ENCODE results near the gene CDK5RAP2.
"Not testable (repeated sequence)": the region's sequence is repeated elsewhere in the genome, so short reads cannot be mapped to it uniquely, and the experiment has no call there.

Gene CDK5RAP2

DNA sequence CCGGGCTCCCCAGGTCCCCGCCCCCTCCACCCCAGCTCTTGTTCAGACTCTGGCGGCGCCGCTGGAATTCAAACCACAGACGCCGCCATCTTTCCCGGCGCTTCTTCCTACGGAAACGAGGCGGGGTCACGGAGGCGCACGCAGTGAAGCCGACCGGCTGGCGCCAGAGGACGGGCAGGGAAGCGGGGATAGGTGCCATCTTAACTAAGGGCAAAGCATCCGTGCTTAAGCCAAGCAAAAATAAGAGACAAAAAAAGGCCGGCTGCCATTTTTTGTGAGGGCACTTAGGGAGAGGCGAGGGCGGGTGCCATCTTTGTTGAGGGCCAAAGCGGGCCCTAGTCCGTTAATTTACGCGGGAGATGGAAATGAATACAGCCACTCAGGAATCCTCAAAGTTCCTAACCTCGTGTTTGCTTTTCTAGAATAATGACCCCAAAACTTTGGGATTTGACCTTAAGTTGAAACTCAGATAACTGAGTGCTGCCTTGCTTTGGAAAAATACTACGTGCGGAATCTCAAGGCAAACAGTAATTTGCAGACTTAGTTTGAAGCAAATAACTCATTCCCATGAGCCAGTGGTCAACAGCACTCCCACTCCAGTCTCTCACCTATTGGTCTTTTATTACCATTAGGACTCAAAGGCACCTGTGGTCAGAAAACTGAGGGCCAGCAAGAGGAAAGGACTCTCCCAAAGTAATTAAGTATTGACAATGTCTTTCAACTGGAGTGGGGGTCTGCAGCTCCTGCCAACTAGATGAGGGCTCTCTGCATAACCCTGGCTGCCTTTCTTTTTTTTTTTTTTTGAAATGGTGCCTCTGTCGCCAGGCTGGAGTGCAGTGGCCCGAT lies at the start of gene CDK5RAP2:
TSS of gene CDK5RAP2 (minus strand) at position 117 of the 846 bp plus-strand sequence. CDS start 189 bp downstream, outside the sequence.
- DNase-seq (ENCODE audit: low spot score) = peak; percentile 95

DNA sequence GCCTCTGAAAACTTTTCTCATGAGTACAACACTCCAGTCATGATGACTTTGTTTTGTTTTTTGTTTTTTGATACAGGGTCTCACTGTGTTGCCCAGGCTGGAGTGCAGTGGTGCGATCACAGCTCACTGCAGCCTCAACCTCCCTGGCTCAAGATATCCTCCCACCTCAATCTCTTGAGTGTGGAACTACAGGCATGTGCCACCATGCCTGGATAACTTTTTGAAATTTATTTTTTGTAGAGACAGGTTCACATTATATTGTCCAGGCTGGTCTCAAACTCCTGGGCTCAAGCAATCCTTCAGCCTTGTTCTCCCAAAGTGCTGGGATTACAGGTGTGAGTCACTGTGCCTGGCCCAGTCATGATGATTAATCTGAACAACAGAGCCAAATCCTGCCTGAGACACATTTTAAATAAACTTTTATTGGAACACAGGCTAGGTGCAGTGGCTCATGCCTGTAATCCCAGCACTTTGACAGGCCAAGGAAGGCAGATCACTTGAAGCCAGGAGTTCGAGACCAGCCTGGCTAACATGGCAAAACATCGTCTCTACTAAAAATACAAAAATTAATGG lies 49.0 kb upstream of the CDK5RAP2 start:
- DNase-seq (ENCODE audit: low spot score) = not testable (repeated sequence)

- no peak for DNase-seq (ENCODE audit: low spot score)
Observed at GRCh38 chr9:120628207-120628924, 48.4 kb upstream of the CDK5RAP2 start.

GRCh38 chr9:120627073-120627472 lies 47.1 kb upstream of the CDK5RAP2 start:
- no peak for DNase-seq (ENCODE audit: low spot score)

- DNase-seq (ENCODE audit: low spot score) = no peak
Observed at GRCh38 chr9:120626512-120626911, 46.5 kb upstream of the CDK5RAP2 start.

DNA sequence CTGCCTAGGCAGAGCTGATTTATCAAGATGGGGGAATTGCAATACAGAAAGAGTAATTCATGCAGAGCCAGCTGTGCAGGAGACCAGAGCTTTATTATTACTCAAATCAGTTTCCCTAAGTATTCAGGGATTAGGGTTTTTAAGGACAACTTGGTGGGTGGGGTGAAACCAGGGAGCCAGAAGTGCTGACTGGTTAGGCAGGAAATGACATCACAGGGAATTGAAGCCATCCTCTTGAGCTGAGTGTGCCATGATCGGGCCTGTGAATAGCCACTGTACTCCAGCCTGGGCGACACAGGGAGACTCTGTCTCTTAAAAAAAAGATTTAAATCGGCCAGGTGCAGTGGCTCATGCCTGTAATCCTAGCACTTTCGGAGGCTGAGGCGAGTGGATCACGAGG lies 45.3 kb upstream of the CDK5RAP2 start:
- no peak for DNase-seq (ENCODE audit: low spot score)

DNA sequence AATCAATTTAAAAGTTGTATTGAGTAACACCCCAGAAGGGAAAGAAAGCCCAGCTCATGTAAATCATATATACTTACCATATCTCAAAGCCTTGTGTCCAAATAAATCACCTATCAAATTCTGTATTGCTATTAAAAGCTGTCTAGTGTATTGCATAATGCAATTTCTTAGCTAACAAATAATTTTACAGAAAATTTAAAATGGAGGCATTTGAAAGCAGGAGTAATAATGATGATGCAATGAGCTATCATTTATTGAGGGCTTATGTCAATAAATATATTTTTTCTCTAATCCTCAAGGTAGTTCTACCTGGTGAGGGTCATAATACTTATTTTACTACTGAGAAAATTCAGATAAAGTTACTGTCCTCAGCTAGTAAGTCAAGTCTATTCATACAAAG lies 42.8 kb upstream of the CDK5RAP2 start:
- no peak for DNase-seq (ENCODE audit: low spot score)

DNA sequence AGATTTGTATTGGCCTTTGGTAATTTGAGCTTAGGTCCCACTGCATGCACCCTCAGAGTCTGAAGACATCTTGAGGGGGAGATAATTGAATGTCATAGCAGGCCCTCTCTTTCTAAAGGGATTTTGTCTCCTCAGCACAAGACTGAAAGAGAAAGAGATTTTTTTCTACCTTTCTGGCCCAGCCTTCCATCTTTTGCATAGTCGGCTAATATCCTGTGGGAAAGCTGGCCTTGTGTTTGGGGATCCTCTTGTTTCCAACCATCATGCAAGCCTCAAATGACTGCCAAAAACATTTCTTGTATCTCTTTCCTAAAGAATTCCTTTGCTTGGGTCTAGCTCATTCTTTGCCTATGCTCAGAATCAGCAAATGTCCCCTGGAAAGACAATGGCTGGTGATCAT lies 42.0 kb upstream of the CDK5RAP2 start:
- no peak for DNase-seq (ENCODE audit: low spot score)

GRCh38 chr9:120619751-120620655 lies 40.0 kb upstream of the CDK5RAP2 start:
- DNase-seq (ENCODE audit: low spot score) = peak; percentile 67

DNA sequence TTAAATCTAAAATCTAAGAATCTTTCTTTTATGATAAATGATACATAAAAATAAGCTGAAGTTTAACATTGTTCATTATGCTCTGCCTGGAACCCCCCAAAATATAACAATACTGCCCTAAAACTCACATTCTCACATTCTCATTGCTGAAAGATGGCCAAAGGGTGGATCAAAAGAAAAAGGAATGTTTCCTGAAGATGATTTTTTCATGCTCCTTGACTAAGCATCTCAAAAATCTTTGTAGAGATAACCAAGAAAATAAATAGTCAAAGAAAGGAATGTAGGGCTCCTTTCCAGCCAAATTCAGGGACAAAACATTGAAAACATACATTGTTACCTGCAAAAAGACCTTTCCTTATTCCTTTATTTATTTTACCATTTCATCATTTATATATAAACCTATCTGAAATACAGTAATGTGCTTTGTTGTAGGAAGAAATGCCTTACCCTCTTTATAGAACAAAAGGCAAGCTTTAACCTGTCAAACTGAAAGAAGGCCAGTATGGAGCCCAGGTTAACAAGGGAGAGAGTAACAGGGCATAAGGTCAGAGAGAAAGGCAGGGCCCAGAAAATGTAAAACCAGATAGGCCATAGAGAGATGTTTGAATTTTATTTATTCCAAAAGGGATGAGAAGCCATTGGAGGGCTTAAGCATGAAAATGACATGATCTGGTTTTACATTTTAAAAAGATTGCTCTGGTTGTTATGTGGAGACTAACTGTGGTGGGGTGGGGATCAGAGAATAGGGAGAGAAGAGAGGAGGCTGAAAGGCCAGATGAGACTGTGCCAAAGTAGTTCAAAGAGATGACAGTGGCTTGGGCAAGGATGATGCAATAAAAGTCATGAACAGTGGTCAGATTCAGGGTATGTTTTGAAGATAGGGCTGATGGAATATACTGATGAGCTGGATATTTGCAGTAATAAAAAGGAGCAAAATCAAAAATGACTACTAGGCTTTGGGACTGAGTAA lies 37.3 kb upstream of the CDK5RAP2 start:
- no peak for DNase-seq (ENCODE audit: low spot score)

GRCh38 chr9:120612218-120612617 lies 32.3 kb upstream of the CDK5RAP2 start:
- no peak for DNase-seq (ENCODE audit: low spot score)

- no peak for DNase-seq (ENCODE audit: low spot score)
Observed at GRCh38 chr9:120611690-120612068, 31.7 kb upstream of the CDK5RAP2 start.

DNA sequence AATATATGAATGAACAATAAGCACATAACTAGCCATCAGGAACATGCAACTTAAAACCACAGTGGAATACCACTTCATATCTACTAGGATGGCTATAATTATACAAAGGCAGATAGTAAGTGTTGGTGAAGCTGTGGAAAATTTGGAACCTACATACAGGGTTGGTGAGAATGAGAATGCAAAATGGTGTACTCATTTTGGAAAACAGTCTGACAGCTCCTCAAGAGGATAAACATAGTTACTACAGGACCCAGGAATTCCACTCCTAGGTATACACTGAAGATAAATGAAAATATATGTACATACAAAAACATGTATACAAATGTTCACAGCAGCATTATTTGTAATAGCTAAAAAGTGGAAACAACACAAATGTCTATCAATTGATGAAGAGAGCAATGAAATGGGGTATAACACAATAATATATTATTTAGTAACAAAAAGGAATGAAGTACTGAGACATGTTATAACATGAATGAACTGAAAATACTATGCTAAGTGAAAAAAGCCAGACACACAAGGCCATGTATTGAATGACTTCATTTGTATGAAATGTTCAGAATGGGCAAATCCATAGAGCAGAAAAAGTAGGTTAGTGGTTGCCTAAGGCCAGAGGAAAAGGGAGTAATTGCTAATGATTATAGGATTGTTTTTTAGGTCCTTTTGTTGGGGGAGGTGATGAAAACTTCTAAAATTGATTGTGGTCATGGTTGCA lies 31.2 kb upstream of the CDK5RAP2 start:
- DNase-seq (ENCODE audit: low spot score) = no peak

DNA sequence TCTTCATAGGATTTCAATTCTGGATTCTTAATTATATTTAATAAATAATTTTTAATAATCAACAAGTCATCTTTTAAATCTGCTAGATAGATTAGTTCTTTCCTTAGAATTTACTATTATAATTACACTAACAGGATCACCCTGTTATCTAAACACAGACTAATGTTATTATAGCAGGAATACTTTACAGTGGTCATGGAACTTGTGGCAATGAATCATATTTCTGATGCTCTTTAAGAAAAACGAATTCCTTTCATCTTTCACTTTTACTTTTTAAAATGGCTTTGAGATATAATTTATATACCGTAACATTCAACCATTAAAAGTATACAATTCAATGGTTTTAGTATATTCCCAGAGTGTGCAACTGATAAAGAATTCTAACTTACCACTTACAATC lies 29.7 kb upstream of the CDK5RAP2 start:
- DNase-seq (ENCODE audit: low spot score) = no peak

- DNase-seq (ENCODE audit: low spot score) = no peak
Observed at GRCh38 chr9:120608421-120608820, 28.5 kb upstream of the CDK5RAP2 start.

GRCh38 chr9:120603591-120603990 lies 23.6 kb upstream of the CDK5RAP2 start:
- no peak for DNase-seq (ENCODE audit: low spot score)

DNA sequence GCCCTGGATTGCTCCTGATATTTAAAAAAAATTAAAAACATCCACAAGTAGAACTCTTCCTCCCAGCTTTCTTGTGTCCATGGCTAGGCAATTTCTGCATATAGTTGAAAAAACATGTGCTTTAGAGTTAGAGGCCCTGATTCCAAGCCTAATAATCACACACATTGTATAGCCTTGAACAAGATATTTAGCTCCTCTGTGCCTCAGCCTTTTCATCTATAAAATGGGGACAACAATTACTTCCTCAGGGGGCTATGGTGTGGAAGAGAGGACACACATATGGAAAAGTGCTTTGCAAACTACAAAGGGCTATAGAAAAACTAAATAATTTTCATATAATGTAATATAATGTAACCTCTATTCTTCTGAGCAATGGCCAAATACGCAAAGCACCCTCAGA lies 23.0 kb upstream of the CDK5RAP2 start:
- no peak for DNase-seq (ENCODE audit: low spot score)

DNA sequence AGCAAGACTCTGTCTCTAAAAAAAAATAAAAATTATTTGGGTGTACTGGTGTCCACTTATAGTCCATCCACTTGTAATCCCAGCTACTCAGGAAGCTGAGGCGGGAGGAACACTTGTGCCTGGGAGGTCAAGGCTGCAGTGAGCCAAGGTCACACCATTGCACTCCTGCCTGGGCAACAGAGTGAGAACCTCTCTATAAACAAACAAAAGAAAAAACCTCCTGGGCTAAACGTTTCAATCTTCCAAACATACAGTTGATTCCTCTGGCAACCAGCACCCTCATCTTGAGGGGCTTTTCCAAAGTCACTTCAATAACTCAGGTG lies 13.9 kb upstream of the CDK5RAP2 start:
- no peak for DNase-seq (ENCODE audit: low spot score)

- DNase-seq (ENCODE audit: low spot score) = no peak
Observed at GRCh38 chr9:120593250-120593954, 13.4 kb upstream of the CDK5RAP2 start.

GRCh38 chr9:120592210-120592609 lies 12.2 kb upstream of the CDK5RAP2 start:
- no peak for DNase-seq (ENCODE audit: low spot score)
